ENCODE results near the gene BZW1.

GRCh38 chr2:200810252-200810997 lies 1.3 kb upstream of the BZW1 start:
- no peak for TF ChIP-seq EZH2 (IDR thresholded peaks at IDR 0.05)
- no peak for TF ChIP-seq POLR2AphosphoS5 (IDR thresholded peaks at IDR 0.05; ENCODE audit: borderline replicate concordance, low read depth, low read length)

Measured in SK-N-MC (cell line).